Middle frontal gyrus (tissue), 1 donor: ENCODE data around the gene ASIC3.
"Not testable (repeated sequence)": the region's sequence is repeated elsewhere in the genome, so short reads cannot be mapped to it uniquely, and the experiment has no call there.

ENCODE experiments used
- DNase-seq: peaks from one replicate; pipeline ENCODE4 v3.0.0-alpha.2; 2015; ENCODE audit warnings: low spot score; ENCODE audit errors: extremely low spot score

Gene ASIC3

GRCh38 chr7:151032936-151033863 lies 15.1 kb upstream of the ASIC3 start:
- no peak for DNase-seq

GRCh38 chr7:151033864-151034249 lies 14.5 kb upstream of the ASIC3 start:
- no peak for DNase-seq

- DNase-seq, result no peak
Measured at GRCh38 chr7:151034312-151035025, 13.9 kb upstream of the ASIC3 start.

GRCh38 chr7:151035026-151035717 lies 13.2 kb upstream of the ASIC3 start:
- no peak for DNase-seq

- no peak for DNase-seq
Measured at GRCh38 chr7:151035902-151036301, 12.4 kb upstream of the ASIC3 start.

GRCh38 chr7:151038951-151039849 lies 9.1 kb upstream of the ASIC3 start:
- no peak for DNase-seq

- no peak for DNase-seq
Measured at GRCh38 chr7:151039850-151040548, 8.3 kb upstream of the ASIC3 start.

GRCh38 chr7:151040616-151041375 lies 7.5 kb upstream of the ASIC3 start:
- DNase-seq, result no peak

GRCh38 chr7:151043449-151043848 lies 4.9 kb upstream of the ASIC3 start:
- DNase-seq, result not testable (repeated sequence)

GRCh38 chr7:151043959-151044358 lies 4.4 kb upstream of the ASIC3 start:
- no peak for DNase-seq

- DNase-seq, result no peak
Measured at GRCh38 chr7:151045262-151045661, 3.1 kb upstream of the ASIC3 start.

- DNase-seq, result no peak
Measured at GRCh38 chr7:151045967-151046366, 2.4 kb upstream of the ASIC3 start.

GRCh38 chr7:151046603-151047573 lies 1.4 kb upstream of the ASIC3 start:
- no peak for DNase-seq

GRCh38 chr7:151048911-151049463 lies 656 bp downstream of the ASIC3 start:
- DNase-seq, result no peak

- DNase-seq, result no peak
Measured at GRCh38 chr7:151051108-151051507, 2.8 kb downstream of the ASIC3 start.

GRCh38 chr7:151053096-151053495 lies 4.8 kb downstream of the ASIC3 start:
- DNase-seq, result no peak

- no peak for DNase-seq
Measured at GRCh38 chr7:151053751-151054150, 5.4 kb downstream of the ASIC3 start.

GRCh38 chr7:151056283-151056665 lies 7.9 kb downstream of the ASIC3 start:
- no peak for DNase-seq
